ENCODE measurements around the gene CLEC19A.

GRCh38 chr16:19330841-19331397, 45.4 kb downstream of the CLEC19A start:
- TF ChIP-seq CTCF (conservative IDR thresholded peaks at IDR 0.05; ENCODE audit: low read length) (no peak), EZH2phosphoT487 (IDR thresholded peaks at IDR 0.05; ENCODE audit: borderline replicate concordance) (no peak)

All from Loucy (cell line).